ENCODE measurements around the gene OR2H1.

Gene OR2H1

GRCh38 chr6:29456971-29457370, at the start of gene OR2H1, which contains the start of gene OR11A1:
Gene OR2H1 (plus strand): TSS chr6:29457155. CDS start chr6:29461770, 4,615 bp downstream.
Gene OR11A1 (minus strand): TSS chr6:29457071. CDS start chr6:29427641, 29,430 bp downstream.
- no peak within 1 kb of the TSS for H3K9ac ChIP-seq (ENCODE audit: low read length)
- H3K9me3 ChIP-seq (ENCODE audit: low read length): no peaks in the 10 kb centered on the region

GRCh38 chr6:29414588-29414987, 42.4 kb upstream of the OR2H1 start, which contains the start of gene OR12D1:
Gene OR12D1 (plus strand): TSS chr6:29414928.
- Histone ChIP-seq H3K9ac (ENCODE audit: low read length) (no peak within 1 kb of the TSS), H3K4me2 (ENCODE audit: low read length) (no peak within 1 kb of the TSS), H3K27ac (ENCODE audit: low read depth, low read length, poor library complexity, severe bottlenecking) (no peak within 1 kb of the TSS), H3K4me1 (ENCODE audit: insufficient read depth, low read length, severe bottlenecking) (no peaks in the 10 kb centered on the region), H3K36me3 (ENCODE audit: insufficient read depth, low read length) (no peaks in the 10 kb centered on the region), H4K20me1 (ENCODE audit: insufficient read depth, low read length) (no peaks in the 10 kb centered on the region), H3K4me3 (ENCODE audit: low read depth, low read length, poor library complexity, severe bottlenecking) (no peak within 1 kb of the TSS), H3K27me3 (ENCODE audit: insufficient read depth, low read length) (no peaks in the 10 kb centered on the region), H2AFZ (ENCODE audit: low read length) (no peak within 1 kb of the TSS), H3K79me2 (ENCODE audit: insufficient read depth, low read length) (no peaks in the 10 kb centered on the region), H3K9me3 (ENCODE audit: low read length) (no peaks in the 10 kb centered on the region), H3K9me2 (ENCODE audit: low read depth, low read length) (no peaks in the 10 kb centered on the region), H3F3A (ENCODE audit: insufficient read depth, low read length) (no peaks in the 10 kb centered on the region)
- TF ChIP-seq CTCF (IDR thresholded peaks at IDR 0.05; ENCODE audit: low read length) (no peak), EZH2 (IDR thresholded peaks at IDR 0.05; ENCODE audit: borderline replicate concordance, low read length) (no peak)

More at GRCh38 chr6:29456971-29457370, at the start of gene OR2H1, which contains the start of gene OR11A1:
- H3K4me2 ChIP-seq (ENCODE audit: low read length): no peak within 1 kb of the TSS
- H4K20me1 ChIP-seq (ENCODE audit: insufficient read depth, low read length): no peaks in the 10 kb centered on the region
- H2AFZ ChIP-seq (ENCODE audit: low read length): no peak within 1 kb of the TSS
- H3K4me3 ChIP-seq (ENCODE audit: low read depth, low read length, poor library complexity, severe bottlenecking): no peak within 1 kb of the TSS
- H3F3A ChIP-seq (ENCODE audit: insufficient read depth, low read length): no peaks in the 10 kb centered on the region
- TF ChIP-seq EZH2 (IDR thresholded peaks at IDR 0.05; ENCODE audit: borderline replicate concordance, low read length) (no peak), CTCF (IDR thresholded peaks at IDR 0.05; ENCODE audit: low read length) (no peak)
- no peaks in the 10 kb centered on the region; the same call in 1 of the 2 replicates for H3K9me2 ChIP-seq (ENCODE audit: low read depth, low read length)
- H3K36me3 ChIP-seq (ENCODE audit: insufficient read depth, low read length): no peaks in the 10 kb centered on the region
- no peaks in the 10 kb centered on the region for H3K79me2 ChIP-seq (ENCODE audit: insufficient read depth, low read length)
- no peak within 1 kb of the TSS for H3K27ac ChIP-seq (ENCODE audit: low read depth, low read length, poor library complexity, severe bottlenecking)
- no peaks in the 10 kb centered on the region for H3K4me1 ChIP-seq (ENCODE audit: insufficient read depth, low read length, severe bottlenecking)
- no peaks in the 10 kb centered on the region for H3K27me3 ChIP-seq (ENCODE audit: insufficient read depth, low read length)

- Histone ChIP-seq H3K9me3 (ENCODE audit: low read length) (0 out of 2 replicates have a peak, but pooled peaks cover 2% of the 10 kb centered on the region), H3K27ac (ENCODE audit: low read depth, low read length, poor library complexity, severe bottlenecking) (no peak overlapping the region), H3K9me2 (ENCODE audit: low read depth, low read length) (no peaks in the 10 kb centered on the region), H3K9ac (ENCODE audit: low read length) (no peak overlapping the region), H3K4me1 (ENCODE audit: insufficient read depth, low read length, severe bottlenecking) (no peaks in the 10 kb centered on the region), H3K36me3 (ENCODE audit: insufficient read depth, low read length) (no peaks in the 10 kb centered on the region), H3K27me3 (ENCODE audit: insufficient read depth, low read length) (no peaks in the 10 kb centered on the region), H3K4me3 (ENCODE audit: low read depth, low read length, poor library complexity, severe bottlenecking) (no peak overlapping the region), H3K4me2 (ENCODE audit: low read length) (no peak overlapping the region), H3K79me2 (ENCODE audit: insufficient read depth, low read length) (no peaks in the 10 kb centered on the region), H4K20me1 (ENCODE audit: insufficient read depth, low read length) (no peaks in the 10 kb centered on the region), H2AFZ (ENCODE audit: low read length) (no peak overlapping the region), H3F3A (ENCODE audit: insufficient read depth, low read length) (no peaks in the 10 kb centered on the region)
- TF ChIP-seq CTCF (IDR thresholded peaks at IDR 0.05; ENCODE audit: low read length) (no peak), EZH2 (IDR thresholded peaks at IDR 0.05; ENCODE audit: borderline replicate concordance, low read length) (no peak)
Observed at GRCh38 chr6:29419516-29419915, 37.4 kb upstream of the OR2H1 start.
